K562 (cell line): Measurements from ENCODE around the gene ZNF500. TPM values are rescaled to one million over a fixed set of nuclear protein-coding genes. Genes with fewer than 3 reads are reported as not detected.

ENCODE experiments used
- CCNT2 ChIP-seq: IDR thresholded peaks from 2 replicates; pipeline ENCODE4 v1.6.1; 2011; ENCODE audit warnings: borderline replicate concordance, low read depth, mild to moderate bottlenecking, moderate library complexity, mixed read lengths, low read length; ENCODE audit not compliant: insufficient read length; ENCODE audit errors: extremely low read depth
- HDAC2 ChIP-seq: fragments of 450-650 bp; IDR thresholded peaks from 2 replicates; pipeline ENCODE4 v1.6.1; 2016; ENCODE audit warnings: mild to moderate bottlenecking
- HDAC6 ChIP-seq: IDR thresholded peaks from 2 replicates; pipeline ENCODE4 v1.6.1; 2012; ENCODE audit warnings: low read depth, mild to moderate bottlenecking, control low read depth, inconsistent platforms, low read length, moderate library complexity
- IFI16 ChIP-seq: fragments of 250-450 bp; sonication (Bioruptor Pico); IDR thresholded peaks from 2 replicates; pipeline ENCODE4 v2.1.2; 2022; ENCODE audit warnings: mild to moderate bottlenecking, inconsistent platforms
- KAT2B ChIP-seq: IDR thresholded peaks from one replicate; pipeline ENCODE4 v1.6.1; 2012; ENCODE audit warnings: low read depth, mild to moderate bottlenecking, control low read depth, inconsistent platforms, low read length, moderate library complexity
- NEUROD1 ChIP-seq: fragments of 150-350 bp; IDR thresholded peaks from 2 replicates; pipeline ENCODE4 v1.6.1; 2014; ENCODE audit warnings: borderline replicate concordance, low read length, low read depth; ENCODE audit not compliant: partially characterized antibody
- PPARD ChIP-seq: fragments of 250-450 bp; sonication (Bioruptor Pico); IDR thresholded peaks from 2 replicates; pipeline ENCODE4 v1.8.0; 2022; ENCODE audit warnings: inconsistent platforms, mild to moderate bottlenecking, moderate library complexity
- RBM14 ChIP-seq: fragments of 200-400 bp; formaldehyde crosslinking; IDR thresholded peaks from 2 replicates; pipeline ENCODE4 v1.6.1; 2018; ENCODE audit warnings: low read depth, mild to moderate bottlenecking, low read length, moderate library complexity, borderline replicate concordance; ENCODE audit not compliant: insufficient read depth
- RBM25 ChIP-seq: fragments of 200-400 bp; formaldehyde crosslinking; IDR thresholded peaks from 2 replicates; pipeline ENCODE4 v1.6.1; 2018; ENCODE audit warnings: low read length, low read depth, moderate library complexity; ENCODE audit not compliant: severe bottlenecking
- SRSF7 ChIP-seq: fragments of 200-400 bp; formaldehyde crosslinking; optimal IDR thresholded peaks from 2 replicates; pipeline ENCODE3; 2017; ENCODE audit warnings: mild to moderate bottlenecking, low read depth, low read length
- TOE1 ChIP-seq, 2 experiments: fragments of 450-650 bp in 1 of 2; sonication (generic) in 1 of 2; formaldehyde crosslinking in 1 of 2; IDR thresholded peaks; 2 replicates each; pipeline versions ENCODE4 v1.7.1 to v1.8.0; 2016 to 2022; ENCODE audit warnings: borderline replicate concordance in 2 of 2, mild to moderate bottlenecking in 2 of 2, antibody characterized with exemption in 1 of 2, inconsistent platforms in 1 of 2, low read depth in 1 of 2, missing genetic modification reagents in 1 of 2, moderate library complexity in 1 of 2
- TRIM24 ChIP-seq, 2 experiments: fragments of 450-650 bp; IDR thresholded peaks; 2 replicates each; pipeline ENCODE4 v1.6.1; 2016
- ZFP30 ChIP-seq: fragments of 250-450 bp; sonication (Bioruptor Pico); IDR thresholded peaks from 2 replicates; pipeline ENCODE4 v1.8.0; 2022; ENCODE audit warnings: moderate library complexity, mild to moderate bottlenecking, inconsistent platforms, borderline replicate concordance
- ZNF696 ChIP-seq: fragments of 250-450 bp; sonication (Bioruptor Pico); conservative IDR thresholded peaks from 2 replicates; pipeline ENCODE4 v1.4.0; 2020; ENCODE audit warnings: mild to moderate bottlenecking, moderate library complexity
- polyA plus RNA-seq, 8 experiments: library from polyadenylated mRNA; depleted of rRNA in 4 of 8; stranded (reverse) in 5 of 8; unstranded in 3 of 8; fragments of >200 nt; fragmentation: Nextera tagmentation in 2 of 8; fragmentation: Illumina TruSeq in 1 of 8; extraction: Ambion mirVana in 2 of 8; extraction: Trizol in 1 of 8; gene quantifications; 2 replicates each; pipeline versions ENCODE4 v1.2.1 to v1.2.3, GENCODE V29; 2011 to 2014; ENCODE audit warnings: inconsistent platforms in 1 of 8, missing spikeins in 1 of 8
- total RNA-seq, 7 experiments: library from RNA; depleted of rRNA in 6 of 7; stranded (reverse); fragments of >200 nt in 6 of 7; fragmentation: Illumina TruSeq in 2 of 7; extraction: Trizol in 2 of 7; gene quantifications; 2 replicates each; pipeline versions ENCODE4 v1.2.1 to v1.2.3, GENCODE V29; 2011 to 2021; ENCODE audit warnings: low replicate concordance in 1 of 7
- TF ChIP-seq, protein P1 (sequence below), 3 experiments: fragments of 200-800 bp in 1 of 3; sonication (Bioruptor generic) in 1 of 3; sonication (generic) in 1 of 3; formaldehyde crosslinking in 1 of 3; IDR thresholded peaks; 2 replicates each; pipeline versions ENCODE4 v1.6.1 to v1.8.0; 2016 to 2022; ENCODE audit warnings: mild to moderate bottlenecking in 2 of 3, missing compliant biosample characterization in 2 of 3, missing genetic modification characterization in 2 of 3, missing genetic modification reagents in 1 of 3
- TF ChIP-seq, protein P2 (sequence below): fragments of 250-450 bp; sonication (Bioruptor Pico); IDR thresholded peaks from 2 replicates; pipeline ENCODE4 v1.4.0; 2020; ENCODE audit warnings: mild to moderate bottlenecking
- TF ChIP-seq, protein P3 (sequence below): fragments of 450-650 bp; IDR thresholded peaks from 2 replicates; pipeline ENCODE4 v1.6.1; 2014; ENCODE audit warnings: low read depth, mild to moderate bottlenecking, moderate library complexity, borderline replicate concordance
- TF ChIP-seq, protein P4 (sequence below): fragments of 250-450 bp; sonication (Bioruptor Pico); IDR thresholded peaks from 2 replicates; pipeline ENCODE4 v1.5.1; 2021; ENCODE audit warnings: mild to moderate bottlenecking
- TF ChIP-seq, protein P5 (sequence below): fragments of 250-450 bp; sonication (Bioruptor Pico); IDR thresholded peaks from 2 replicates; pipeline ENCODE4 v1.5.0; 2021

ZNF500 gene
- total and polyA plus RNA-seq, 9 of the 15 experiments (the other 6 are each of a cell fraction or from before 2014, with no cell fraction given), result 0.80 to 20.8 (median 5.3) TPM

DNA sequence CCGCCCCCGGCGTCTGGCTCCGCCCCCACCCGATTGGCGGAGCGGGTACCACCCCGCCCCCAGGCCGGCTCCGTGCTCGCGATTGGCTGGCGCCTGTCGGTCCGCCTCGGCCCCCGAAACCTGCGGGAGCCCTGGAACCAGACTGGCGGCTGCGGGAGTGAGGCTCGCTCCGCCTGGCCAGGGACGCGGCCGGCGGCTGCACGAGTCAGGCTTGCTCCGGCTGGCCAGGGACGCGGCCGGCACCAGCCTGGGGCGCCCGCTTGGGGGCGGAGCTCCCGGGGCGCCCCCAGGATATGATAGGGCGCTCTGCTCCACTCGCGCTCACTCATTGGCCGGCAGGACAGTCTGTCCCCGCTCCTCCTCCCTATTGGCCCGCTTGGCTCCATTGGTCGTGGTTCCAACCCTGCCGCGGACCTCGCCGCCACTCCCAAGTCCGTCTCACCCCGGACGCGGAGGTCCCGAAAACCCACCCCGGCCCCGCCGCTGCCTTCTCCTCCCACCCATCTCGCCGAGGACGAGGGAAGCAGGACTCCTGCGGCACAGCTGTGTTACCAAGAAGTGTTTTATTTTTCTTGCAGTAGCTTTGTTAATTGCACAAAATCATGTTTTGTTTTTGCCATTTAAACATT lies 35.8 kb upstream of the ZNF500 start (continued):
- TF ChIP-seq, protein P1, sequence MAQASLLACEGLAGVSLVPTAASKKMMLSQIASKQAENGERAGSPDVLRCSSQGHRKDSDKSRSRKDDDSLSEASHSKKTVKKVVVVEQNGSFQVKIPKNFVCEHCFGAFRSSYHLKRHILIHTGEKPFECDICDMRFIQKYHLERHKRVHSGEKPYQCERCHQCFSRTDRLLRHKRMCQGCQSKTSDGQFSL (CRISPR knock-in tag; IDR thresholded peaks at IDR 0.05), result no peak
- TF ChIP-seq, protein P1 (tag; IDR thresholded peaks at IDR 0.05), result no peak
- TF ChIP-seq, protein P2, sequence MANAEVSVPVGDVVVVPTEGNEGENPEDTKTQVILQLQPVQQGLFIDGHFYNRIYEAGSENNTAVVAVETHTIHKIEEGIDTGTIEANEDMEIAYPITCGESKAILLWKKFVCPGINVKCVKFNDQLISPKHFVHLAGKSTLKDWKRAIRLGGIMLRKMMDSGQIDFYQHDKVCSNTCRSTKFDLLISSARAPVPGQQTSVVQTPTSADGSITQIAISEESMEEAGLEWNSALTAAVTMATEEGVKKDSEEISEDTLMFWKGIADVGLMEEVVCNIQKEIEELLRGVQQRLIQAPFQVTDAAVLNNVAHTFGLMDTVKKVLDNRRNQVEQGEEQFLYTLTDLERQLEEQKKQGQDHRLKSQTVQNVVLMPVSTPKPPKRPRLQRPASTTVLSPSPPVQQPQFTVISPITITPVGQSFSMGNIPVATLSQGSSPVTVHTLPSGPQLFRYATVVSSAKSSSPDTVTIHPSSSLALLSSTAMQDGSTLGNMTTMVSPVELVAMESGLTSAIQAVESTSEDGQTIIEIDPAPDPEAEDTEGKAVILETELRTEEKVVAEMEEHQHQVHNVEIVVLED (CRISPR knock-in tag), result no peak
- TF ChIP-seq, protein P3, sequence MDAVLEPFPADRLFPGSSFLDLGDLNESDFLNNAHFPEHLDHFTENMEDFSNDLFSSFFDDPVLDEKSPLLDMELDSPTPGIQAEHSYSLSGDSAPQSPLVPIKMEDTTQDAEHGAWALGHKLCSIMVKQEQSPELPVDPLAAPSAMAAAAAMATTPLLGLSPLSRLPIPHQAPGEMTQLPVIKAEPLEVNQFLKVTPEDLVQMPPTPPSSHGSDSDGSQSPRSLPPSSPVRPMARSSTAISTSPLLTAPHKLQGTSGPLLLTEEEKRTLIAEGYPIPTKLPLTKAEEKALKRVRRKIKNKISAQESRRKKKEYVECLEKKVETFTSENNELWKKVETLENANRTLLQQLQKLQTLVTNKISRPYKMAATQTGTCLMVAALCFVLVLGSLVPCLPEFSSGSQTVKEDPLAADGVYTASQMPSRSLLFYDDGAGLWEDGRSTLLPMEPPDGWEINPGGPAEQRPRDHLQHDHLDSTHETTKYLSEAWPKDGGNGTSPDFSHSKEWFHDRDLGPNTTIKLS, result no peak
- TF ChIP-seq NEUROD1, result peak; percentile 93
- TF ChIP-seq, protein P4, sequence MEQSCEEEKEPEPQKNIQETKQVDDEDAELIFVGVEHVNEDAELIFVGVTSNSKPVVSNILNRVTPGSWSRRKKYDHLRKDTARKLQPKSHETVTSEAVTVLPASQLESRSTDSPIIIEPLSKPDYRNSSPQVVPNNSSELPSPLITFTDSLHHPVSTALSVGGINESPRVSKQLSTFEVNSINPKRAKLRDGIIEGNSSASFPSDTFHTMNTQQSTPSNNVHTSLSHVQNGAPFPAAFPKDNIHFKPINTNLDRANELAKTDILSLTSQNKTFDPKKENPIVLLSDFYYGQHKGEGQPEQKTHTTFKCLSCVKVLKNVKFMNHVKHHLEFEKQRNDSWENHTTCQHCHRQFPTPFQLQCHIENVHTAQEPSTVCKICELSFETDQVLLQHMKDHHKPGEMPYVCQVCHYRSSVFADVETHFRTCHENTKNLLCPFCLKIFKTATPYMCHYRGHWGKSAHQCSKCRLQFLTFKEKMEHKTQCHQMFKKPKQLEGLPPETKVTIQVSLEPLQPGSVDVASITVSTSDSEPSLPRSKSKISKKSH (CRISPR knock-in tag), result no peak
- TF ChIP-seq, protein P5, sequence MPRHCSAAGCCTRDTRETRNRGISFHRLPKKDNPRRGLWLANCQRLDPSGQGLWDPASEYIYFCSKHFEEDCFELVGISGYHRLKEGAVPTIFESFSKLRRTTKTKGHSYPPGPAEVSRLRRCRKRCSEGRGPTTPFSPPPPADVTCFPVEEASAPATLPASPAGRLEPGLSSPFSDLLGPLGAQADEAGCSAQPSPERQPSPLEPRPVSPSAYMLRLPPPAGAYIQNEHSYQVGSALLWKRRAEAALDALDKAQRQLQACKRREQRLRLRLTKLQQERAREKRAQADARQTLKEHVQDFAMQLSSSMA (CRISPR knock-in tag), result no peak
- TF ChIP-seq RBM25, result peak; percentile 100
- no peak for TF ChIP-seq IFI16 (CRISPR knock-in tag)
- TF ChIP-seq HDAC6, result no peak
- no peak for TF ChIP-seq KAT2B
- TF ChIP-seq CCNT2, result peak; percentile 55
- TF ChIP-seq RBM14, result no peak
- no peak for TF ChIP-seq HDAC2
- no peak for TF ChIP-seq TRIM24 (IDR thresholded peaks at IDR 0.05)
- no peak for TF ChIP-seq TOE1 (IDR thresholded peaks at IDR 0.05; ENCODE audit: borderline replicate concordance)
- TF ChIP-seq TOE1 (CRISPR knock-in tag; IDR thresholded peaks at IDR 0.05; ENCODE audit: borderline replicate concordance, low read depth), result no peak
- no peak for TF ChIP-seq PPARD (CRISPR knock-in tag)
- TF ChIP-seq SRSF7, result no peak
- TF ChIP-seq ZNF696 (CRISPR knock-in tag), result no peak
- TF ChIP-seq ZFP30 (CRISPR knock-in tag), result no peak
